Activated T-helper 1 cell treated with anti-CD3 and anti-CD28 coated beads, Interleukin-2, amount 50 U/mL, for 16 hours (primary cell): ENCODE results near the gene CDC42EP3.

Experiments used
- DNase-seq, 2 donors: peaks; one replicate each; pipeline ENCODE4 v3.0.0-alpha.2; 2020; ENCODE audit warnings: low read depth in 1 of 2, low spot score in 1 of 2

The CDC42EP3 gene

DNA sequence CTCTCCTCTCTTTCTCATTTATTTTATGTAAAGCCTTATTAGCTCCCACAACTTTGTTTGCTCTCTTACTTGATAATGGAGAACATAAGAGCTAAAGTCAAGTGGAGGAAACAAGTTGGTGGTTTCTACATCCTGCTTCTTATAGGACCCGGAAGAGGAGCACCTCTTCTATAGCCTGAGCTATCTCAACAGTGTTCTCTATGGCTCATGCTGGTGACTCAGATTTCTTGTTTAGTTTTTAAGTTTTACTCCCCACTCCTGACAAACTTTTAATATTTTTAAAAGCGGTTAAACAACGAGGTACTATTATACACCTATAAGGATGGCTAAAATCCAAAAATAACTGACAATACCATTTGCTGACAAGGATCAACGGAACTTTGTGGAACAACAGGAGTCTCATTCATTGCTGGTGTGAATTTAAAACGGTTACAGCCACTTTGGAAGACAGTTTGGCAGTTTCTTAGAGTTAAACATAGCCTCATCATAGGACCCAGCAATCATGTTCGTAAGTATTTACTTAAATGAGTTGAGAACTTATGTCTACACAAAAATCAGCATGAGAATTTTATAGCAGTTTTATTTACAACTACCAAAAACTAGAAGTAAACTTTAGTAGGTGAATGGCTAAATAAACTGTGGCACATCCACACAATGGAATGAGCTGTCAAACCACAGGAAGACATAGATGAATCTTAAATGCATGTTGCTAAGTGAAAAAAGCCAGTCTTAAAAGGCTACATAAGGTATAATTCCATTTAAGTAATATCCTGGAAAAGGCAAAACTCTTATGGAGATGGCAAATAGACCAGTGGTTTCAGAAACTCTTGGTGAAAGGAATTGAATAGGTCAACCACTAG lies 12.7 kb upstream of the CDC42EP3 start:
- no peak for DNase-seq

DNA sequence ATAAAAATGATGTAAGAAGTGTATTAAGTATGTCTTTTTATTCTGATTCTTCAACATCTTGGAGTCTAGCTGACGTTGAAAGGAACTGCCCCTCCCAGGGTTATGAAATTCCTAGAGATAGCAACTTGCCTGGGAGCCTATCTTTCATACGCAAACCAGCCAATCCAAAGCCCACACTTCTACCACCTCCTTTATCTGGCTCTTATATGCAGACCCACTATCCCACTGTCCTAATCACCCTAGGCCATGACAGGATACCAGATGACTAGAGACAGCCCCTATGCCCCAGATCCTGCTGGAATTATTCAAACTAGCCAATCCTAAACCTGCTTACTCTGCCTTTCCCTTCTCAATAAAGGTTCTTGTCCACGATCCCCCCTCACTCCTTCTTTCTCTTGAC lies 11.8 kb upstream of the CDC42EP3 start:
- no peak for DNase-seq

DNA sequence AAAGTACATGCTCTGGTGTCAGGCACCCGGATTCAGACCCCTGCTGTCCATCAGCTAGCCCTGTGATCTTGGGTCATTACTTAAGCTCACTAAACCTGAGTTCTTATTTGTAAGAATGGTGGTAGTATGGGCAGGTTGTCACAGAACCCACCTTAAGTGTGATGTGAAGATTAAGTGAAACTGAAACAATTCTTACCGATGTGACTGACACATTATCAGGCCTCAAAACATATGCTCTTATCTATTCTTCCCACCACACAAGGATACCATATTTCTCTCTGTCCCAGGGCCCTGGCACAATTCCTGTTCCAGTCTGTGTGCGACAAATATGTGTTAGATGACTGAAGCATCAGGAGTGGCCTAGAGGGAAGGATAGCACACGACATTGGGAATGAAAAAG lies 11.0 kb upstream of the CDC42EP3 start:
- no peak for DNase-seq

DNA sequence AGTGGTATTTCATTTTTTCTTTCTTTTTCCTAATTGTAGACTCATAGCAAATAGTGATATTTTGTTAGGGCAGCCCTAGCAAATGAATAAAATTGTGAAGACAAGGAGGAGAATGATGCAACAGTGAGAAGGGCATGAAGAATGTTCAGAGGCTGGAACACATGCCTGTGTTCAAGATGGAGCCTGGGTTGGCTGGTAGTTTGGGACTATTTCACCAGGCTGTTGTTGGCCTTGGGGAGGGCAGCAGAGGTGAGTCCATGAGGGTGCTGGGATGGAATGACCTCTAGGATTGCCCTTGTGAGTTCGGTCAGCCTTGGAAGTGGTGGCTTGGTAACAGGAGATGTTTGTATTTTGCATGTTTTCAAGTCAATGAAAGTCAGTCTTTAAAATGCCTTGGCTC lies 10.1 kb upstream of the CDC42EP3 start:
- DNase-seq: no peak

DNA sequence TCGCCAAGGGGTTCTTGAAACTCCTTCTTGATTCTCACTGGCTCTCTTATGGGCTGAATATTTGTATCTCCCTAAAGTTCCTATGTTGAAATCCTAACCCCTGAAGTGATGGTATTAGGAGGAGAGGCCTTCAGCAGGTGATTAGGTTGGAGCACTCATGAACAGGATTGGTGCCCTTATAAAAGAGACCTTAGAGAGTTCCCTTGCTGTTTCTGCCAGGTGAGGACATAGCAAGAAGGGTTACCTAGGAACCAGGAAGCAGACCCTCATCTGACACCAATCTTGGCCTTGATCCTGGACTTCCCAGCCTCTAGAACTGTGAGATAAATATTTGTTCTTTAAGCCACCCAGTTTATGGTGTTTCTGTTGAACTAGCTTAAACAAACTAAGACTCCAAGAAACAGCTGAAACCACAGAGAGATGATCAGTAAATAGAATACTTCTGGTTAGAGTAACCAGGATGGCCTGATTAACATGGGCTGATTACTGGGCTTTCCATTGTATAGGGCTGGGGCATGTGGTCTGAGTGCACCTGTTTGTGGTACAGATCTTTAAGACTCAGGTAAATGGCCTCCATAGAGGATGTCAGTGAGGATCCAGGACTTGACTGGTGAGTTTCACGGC lies 7.7 kb upstream of the CDC42EP3 start:
- no peak for DNase-seq

DNA sequence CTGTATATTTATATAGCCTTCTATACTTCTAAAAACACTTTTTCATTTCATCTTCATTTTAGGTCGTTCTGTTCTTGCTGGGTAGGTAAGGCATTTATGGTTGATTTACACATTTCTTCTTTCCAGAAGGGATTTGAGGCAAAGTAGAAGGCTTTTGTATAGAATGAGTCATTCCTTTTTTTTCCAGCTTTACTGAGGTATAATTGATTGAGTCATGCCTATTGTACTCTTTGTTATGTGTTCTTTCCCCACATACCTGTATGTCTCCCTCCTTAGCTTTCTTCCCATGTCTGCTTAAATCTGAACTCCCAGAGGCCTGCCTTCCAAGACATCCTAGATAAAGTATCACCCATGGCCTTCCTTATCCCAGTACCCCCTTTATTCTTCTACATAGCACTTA lies 4.8 kb upstream of the CDC42EP3 start:
- DNase-seq: no peak

DNA sequence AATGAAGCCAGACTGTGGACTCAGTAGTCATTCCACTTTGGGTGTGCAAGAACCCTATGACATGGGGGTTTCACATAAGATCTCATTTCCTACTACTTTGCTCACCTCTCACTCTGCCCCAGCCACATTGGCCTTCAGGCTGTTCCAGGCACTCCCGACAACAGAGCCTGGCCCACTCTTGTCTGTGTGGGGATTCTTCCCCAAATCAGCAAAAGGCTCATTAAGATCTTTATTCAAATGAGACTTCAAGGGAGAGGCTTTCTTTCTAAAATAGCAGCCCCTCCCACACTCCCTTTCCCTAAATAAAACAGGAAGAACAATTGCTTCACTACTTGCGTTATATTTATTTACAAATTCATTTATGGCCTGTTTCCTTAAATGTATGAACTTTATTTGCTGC lies 3.5 kb upstream of the CDC42EP3 start:
- DNase-seq: no peak

DNA sequence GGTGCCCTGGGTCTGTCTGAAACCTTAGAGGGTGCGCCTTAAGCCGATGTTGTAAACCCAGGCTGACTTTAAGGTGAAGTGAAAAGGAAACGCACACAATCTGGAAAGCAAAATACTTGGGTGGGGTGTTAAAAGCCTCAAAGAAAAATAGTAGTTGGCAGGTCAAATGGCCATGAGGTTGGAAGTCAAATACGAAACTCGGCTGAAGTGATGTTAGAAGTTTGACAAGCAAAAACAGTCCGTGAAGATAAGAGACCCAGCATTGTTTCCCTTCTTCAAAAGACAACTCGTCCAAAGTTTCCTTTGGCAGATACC lies 1.4 kb upstream of the CDC42EP3 start:
- DNase-seq: no peak

DNA sequence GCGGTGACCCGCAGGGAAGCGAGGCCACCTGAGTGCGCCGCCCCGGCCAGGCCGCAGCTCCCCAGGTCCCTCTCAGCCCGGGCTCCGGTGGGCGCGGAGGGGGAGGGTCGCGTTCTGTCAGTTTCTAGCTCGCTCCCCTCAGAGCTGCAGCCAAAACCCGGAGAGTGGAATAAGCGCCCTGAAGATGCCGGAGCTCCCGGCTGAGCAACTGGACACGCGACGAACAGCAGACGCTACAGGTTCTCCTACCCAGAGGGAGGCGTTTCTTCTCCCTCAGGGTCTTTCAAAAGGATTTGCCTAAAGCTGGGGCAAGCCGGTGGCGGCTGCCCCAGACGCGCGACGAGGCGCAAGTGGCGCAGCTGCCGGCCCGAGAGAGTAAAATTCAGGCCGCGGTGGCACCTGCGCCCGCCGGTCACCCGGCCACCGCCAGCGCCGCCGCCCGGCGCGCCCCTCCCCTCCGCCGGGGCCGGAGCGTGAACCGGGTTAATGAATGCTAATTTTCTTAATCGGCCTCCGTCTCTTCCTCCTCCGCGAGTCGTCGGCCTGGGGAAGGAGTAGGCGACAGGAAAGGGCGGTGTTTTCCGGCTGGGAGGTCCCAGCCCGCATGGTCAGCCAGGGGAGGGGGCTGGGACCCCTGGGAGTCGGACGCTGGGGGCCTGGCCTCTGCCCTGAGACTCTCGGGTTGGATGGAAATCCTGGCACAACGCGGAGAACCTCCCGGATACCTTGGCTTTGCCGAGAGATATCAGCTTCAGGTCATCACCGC lies 845 bp upstream of the CDC42EP3 start:
- peak; percentile 22 to 39 for DNase-seq

DNA sequence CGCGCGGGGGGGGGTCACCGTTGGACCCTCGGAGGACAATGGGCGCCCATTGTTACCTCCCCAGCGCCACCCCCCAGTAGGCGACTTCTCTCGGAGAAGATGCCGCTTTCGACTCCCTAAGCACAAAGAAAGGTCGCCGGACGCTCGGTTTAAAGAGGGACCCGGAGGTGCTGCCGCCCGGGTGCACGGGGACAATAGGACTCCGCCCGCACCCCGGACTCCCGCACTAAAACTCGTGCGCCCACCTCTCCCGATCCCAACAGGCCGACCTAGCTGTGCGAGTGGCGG lies 318 bp upstream of the CDC42EP3 start:
- DNase-seq: peak in 1 of 2 donors; percentile 11

DNA sequence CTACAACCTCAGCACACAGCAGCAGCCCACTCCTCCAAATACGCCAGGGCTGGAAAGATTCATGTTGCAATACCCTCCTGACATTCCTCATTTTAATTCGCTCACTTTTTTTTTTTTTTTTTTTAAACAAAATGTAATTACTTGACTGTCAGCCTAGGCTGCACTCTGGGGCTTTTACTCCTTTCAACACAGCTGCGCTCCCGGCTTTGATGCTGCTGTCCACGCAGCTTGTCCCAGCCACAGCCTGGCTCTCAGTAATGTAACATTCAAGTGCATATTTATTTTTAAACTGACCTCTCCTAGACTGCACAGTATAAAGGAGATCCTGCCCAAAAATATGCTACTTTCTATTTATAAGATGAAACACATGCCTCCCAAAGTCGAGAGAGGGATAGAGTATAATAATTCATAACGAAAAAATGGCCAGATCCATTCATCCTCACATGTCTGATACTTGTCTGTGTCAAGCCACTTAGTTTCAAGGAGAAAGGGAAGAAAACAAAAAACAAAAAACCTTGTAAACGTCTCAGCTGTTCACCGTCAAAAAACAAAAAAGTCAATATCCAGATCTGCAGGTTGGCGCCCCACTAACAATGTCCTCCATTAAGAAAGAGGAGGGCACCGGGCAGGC lies 949 bp downstream of the CDC42EP3 start:
- DNase-seq: no peak

DNA sequence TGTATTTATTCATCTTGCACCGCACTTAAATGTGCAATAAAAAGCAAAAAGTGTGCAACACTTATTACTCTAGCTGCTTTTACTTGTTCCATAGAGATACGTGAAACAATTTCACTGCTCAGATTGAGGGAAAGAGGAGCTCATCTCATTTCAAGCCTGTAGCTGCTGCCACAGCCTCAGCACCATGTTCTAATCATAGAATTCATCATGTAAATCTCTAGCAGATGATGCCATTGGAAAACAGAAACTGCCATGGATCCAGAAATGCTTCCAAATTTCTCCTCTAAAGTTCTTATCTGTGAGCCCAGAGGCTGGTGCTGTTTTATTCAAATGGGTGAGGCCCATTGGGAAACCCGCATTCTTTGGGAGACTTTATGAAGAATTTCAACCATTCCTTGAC lies 2.0 kb downstream of the CDC42EP3 start:
- no peak for DNase-seq

DNA sequence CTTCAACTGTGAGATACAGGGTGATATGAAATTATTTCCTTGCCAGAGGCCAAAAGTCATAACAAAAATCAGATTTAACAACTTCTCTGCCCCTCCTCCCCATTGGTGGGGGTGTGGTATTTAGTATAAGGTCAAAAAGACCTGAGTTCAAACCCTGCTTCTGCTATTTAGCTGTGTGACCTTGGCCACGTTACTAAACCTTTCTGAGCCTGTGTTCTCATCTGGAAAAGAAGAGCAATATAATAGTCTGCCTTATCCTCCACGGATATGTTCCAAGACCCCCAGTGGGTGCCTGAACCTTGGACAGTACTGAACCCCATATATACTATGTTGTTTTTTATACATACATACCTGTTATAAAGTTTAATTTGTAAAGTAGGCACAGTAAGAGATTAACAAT lies 3.7 kb downstream of the CDC42EP3 start:
- DNase-seq: no peak

DNA sequence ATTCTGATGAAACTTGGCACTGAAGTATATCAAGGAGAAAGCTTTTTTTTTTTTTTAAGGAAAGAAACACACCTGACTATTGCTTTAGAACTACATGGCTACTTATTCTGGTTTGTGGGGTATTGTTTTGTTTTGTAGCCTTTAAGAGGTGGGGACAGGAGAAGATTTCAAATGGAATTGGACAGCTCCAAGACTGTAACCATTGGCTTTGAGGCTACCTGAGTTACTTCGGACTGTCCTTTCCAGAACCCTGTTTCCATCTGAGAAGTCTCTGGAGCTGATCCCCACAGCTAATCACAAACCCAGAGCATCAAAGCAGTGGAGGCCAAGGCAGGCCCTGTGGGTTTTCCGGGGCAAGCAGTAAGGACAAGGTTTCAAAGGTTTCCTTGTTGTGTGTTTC lies 4.7 kb downstream of the CDC42EP3 start:
- DNase-seq: no peak

DNA sequence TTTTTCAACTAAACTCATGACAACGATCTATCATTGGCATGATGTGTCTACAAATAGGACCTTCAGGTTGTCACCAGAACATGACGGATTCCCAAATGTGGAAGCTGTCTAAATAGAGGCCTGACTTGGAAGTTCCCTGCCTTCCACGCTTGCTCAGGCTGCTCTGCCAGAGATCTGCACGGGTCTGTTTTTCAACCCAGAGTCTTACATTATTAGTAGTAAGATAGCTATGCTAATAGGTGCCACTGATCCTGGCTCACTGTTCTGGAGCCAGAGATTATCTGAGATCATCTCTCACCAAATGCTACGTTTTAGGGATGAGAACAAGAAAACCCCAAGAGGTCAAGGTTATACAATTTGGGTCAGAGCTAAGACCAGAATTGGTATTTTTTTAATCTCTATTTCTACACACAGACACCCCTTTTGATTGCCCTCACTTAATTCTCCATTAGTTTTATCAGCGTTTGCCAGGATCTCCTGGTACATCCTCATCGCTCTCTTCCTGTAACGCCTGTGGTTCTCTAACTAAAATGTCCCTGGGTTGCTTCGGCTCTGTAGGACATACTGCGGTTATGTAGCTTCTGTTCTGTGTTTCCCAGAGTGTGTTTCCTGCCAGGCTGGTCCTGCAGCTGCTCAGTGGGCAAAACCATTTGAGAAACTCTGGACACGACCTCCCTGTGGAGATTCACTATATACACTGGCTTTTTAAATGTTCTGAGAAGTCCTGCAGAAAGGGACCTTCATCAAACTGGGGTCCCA lies 5.7 kb downstream of the CDC42EP3 start:
- no peak for DNase-seq

DNA sequence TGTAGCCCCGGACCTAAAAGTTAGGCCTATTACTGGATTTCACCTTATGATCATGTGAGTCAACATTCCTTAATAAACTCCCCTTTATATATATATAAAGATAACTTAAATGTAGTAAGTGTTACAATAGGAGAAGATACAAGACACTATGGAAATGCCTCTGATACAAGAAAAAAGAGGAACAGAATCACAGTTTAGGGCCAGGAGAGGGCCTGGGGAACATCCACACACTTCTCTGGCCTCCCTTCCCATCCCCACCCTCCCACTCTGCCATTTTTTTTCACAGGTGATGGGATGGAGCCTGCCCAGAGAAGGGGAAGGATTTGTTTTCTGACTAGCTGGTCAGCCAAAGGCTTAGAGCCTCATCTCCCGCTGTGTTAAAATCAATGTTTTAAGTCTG lies 6.4 kb downstream of the CDC42EP3 start:
- no peak for DNase-seq

DNA sequence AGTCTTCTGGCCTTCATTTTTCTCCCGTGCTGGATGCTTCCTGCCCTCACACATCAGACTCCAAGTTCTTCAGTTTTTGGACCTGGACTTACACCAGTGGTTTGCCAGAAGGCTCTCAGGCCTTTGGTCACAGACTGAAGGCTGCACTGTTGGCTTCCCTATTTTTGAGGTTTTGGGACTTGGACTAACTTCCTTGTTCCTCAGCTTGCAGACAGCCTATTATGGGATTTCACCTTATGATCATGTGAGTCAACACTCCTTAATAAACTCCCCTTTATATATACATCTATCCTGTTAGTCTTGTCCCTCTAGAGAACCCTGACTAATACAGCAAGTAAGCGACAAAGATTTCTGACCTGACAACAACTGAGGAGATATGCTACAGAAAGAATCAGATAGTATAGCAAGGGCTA lies 7.2 kb downstream of the CDC42EP3 start:
- no peak for DNase-seq

DNA sequence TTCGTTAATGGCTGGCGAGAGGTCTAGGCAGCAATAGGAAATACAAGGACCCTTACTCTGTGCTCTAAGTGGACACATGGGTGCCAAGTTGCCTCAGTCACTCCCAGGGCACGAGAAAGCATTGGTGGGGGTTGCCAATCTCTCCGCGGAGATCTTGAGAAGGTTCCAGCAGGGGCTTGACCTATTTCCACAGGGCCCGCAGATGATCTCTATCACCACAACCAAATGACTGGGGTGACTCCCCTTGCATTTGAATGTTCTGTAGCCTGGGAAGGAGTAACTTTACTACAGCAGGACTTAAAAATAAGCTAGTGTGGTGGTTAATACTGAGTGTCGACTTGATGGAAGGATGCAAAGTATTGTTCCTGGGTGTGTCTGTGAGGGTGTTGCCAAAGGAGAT lies 8.1 kb downstream of the CDC42EP3 start:
- no peak for DNase-seq

DNA sequence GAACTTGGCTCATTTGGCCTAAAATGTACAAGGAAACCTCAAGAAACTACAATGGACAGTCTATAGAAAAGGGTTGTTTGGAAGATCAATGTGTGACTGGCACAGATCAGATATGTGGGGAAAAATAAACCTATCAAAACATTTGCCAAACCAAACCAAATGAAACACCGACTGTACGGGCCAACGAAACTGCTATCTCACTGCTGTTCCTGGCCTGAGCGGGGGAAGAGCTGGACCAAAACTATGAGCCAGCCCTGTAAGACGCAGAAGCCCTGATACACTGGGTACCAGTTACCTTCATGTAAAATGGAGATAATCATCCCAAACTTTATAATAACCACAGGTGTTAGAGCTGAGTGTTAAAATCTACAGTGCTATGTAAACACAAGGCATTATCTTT lies 11.7 kb downstream of the CDC42EP3 start:
- no peak for DNase-seq

DNA sequence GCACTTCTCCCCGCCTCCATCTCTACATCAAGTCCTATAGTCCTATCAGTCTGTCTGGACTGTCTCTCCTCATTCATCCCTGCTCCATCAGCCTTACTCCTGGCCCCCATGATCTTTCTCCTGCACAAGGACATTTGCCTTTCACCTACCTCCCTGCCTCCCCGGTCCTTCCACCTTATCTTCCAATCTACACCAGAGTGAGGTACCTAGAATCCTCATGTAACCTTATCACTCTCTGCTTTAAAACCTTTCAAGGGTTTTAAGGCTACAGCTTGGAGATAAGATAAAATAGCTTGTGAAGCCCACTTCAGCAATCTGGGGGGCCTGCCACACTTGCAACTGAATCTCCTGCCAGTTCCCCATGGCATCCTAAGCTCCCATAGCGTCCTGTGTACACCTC lies 12.8 kb downstream of the CDC42EP3 start:
- DNase-seq: no peak

DNA sequence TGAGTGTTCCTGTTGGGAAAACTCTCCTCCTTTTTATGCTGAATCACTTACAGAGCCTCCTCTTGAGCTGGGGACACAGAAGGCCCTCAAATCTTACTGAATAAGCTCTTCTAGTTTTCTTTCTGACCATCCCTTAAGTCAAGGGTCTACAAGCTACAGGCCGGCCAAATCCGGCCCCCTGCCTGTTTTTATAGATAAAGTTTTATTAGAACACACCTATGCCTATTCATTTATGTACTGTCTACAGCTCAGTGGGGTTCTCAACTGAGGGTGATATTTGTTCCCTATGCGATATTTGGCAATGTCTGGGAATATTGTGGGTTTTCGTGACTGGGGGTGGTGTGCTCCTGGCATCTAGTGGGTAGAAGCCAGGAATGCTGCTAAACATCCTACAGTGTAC lies 14.0 kb downstream of the CDC42EP3 start:
- DNase-seq: no peak
